ENCODE results near the gene EHD4. TPM values are rescaled to one million over a fixed set of nuclear protein-coding genes. Genes with fewer than 3 reads are reported as not detected.

The EHD4 gene
- total and polyA plus RNA-seq, 9 of the 15 experiments (the other 6 are each of a cell fraction or from before 2014, with no cell fraction given): 0.89 to 10.3 (median 6.4) TPM

DNA sequence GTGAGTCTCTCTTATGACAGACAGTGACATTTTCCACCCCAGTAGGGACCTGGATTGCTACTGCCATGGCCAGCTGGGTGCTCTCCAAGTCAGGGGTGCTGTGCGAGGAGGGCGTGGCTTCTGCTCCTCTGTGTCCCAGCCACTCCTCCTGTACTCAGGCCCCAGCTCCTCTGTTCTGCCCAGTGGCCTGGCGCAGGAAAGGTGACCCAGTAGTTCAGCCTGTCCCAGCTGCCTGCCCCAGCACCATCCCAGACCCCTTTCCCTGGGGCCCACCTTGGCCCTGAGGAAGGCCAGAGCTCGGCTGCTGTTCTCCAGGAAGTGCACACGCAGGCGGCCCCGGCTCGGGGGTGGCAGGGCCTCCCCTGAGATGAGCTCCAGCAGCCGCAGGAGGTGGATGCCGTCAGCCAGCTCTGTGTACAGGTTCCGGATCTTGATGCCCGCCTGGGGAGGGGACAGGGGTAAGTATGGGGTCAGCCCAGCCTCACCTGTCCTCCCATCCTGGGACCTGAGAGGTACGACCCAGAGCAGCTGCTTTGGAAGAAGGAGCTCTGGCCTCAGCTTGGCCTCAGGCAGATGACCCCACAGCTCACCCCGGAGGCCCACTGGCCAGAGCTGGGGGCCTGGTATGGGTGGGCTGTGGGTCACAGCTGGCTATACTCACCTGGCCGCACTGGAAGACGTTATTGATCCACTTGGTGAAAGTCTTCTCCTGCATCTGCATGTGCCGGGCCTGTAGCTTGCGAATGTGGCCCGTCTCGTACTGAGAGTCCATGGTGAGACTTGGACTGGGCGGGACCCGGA lies 79.5 kb downstream of the EHD4 start:
- H3K9me3 ChIP-seq (replicated peaks; ENCODE audit: control insufficient read depth, insufficient read depth, low read depth, low read length): no peaks in the 10 kb centered on the region
- no TSS peak for BruUV-seq (replicated peaks)
- intact Hi-C loops (cut with micrococcal nuclease) (no loop called here), in situ Hi-C loops (cut with MboI) (no loop called here)
- ChIA-PET CTCF (ENCODE audit: low intra/inter-chr PET ratio) (no interaction called here), POLR2A (interaction anchor here (0.5 to 0.8 kb wide), 2 partner anchors 12 to 103 kb away, joined by 3 to 5 read pairs; no protein-coding TSS in a partner anchor)
- FAIRE-seq (no peak), DNase-seq (ENCODE audit: extremely low read depth in 1 of 4, low spot score in 3 of 4) (peak in 1 of 4 experiments; percentile 24), ATAC-seq (peak; percentile 46; the same call in 2 of the 3 replicates)
- no peaks in the 10 kb centered on the region for H3K79me2 ChIP-seq (ENCODE audit: control insufficient read depth, insufficient read depth, low read length)
- peaks cover 3% of the 10 kb centered on the region for H3K9me1 ChIP-seq (ENCODE audit: control insufficient read depth, insufficient read depth, low read length)
- no peak overlapping the region for H3K27ac ChIP-seq (ENCODE audit: extremely low read depth, low read depth, low read length)
- 28% methylated on average over 19 of the region's 22 CpGs for WGBS (ENCODE audit: insufficient coverage, low coverage, missing lambda C conversion rate)
- no peak overlapping the region for H3K4me2 ChIP-seq (ENCODE audit: insufficient read depth, low read length)
- H3K9ac ChIP-seq (ENCODE audit: insufficient read depth in 1 of 2, low read depth in 2 of 2, low read length in 2 of 2): peak overlapping the region in 1 of 2 experiments; percentile 36; a peak in 1 of 4 replicates
- H3K4me3 ChIP-seq: no peak overlapping the region
- H4K20me1 ChIP-seq (replicated peaks; ENCODE audit: control insufficient read depth, insufficient read depth, low read length): peaks cover 9% of the 10 kb centered on the region; the same call in 1 of the 2 replicates
- no peak overlapping the region for H2AFZ ChIP-seq (ENCODE audit: low read depth, low read length)
- H3K36me3 ChIP-seq (ENCODE audit: control insufficient read depth, insufficient read depth, low read length): no peaks in the 10 kb centered on the region
- peaks cover 0 to 28% of the 10 kb centered on the region in 2 experiments; a peak in 3 of 5 replicates for H3K4me1 ChIP-seq (replicated peaks in 1 of 2; ENCODE audit: control insufficient read depth in 2 of 2, insufficient read depth in 2 of 2, low read length in 2 of 2)
- H3K27me3 ChIP-seq (ENCODE audit: control insufficient read depth in 2 of 2, insufficient read depth in 2 of 2, low read length in 2 of 2): peaks cover 13 to 49% of the 10 kb centered on the region in 2 experiments; a peak in 3 of 5 replicates
- TF ChIP-seq, protein P1, sequence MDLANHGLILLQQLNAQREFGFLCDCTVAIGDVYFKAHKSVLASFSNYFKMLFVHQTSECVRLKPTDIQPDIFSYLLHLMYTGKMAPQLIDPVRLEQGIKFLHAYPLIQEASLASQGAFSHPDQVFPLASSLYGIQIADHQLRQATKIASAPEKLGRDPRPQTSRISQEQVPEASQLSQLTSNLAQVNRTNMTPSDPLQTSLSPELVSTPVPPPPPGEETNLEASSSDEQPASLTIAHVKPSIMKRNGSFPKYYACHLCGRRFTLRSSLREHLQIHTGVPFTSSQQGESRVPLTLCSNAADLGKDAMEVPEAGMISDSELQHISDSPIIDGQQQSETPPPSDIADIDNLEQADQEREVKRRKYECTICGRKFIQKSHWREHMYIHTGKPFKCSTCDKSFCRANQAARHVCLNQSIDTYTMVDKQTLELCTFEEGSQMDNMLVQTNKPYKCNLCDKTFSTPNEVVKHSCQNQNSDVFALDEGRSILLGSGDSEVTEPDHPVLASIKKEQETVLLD (IDR thresholded peaks at IDR 0.05): no peak
- TF ChIP-seq ZNF140 (CRISPR knock-in tag; IDR thresholded peaks at IDR 0.05): no peak
- TF ChIP-seq ZNF77 (CRISPR knock-in tag; IDR thresholded peaks at IDR 0.05): no peak
- no peak for TF ChIP-seq FOXA1 (IDR thresholded peaks at IDR 0.05; ENCODE audit: borderline replicate concordance)
- TF ChIP-seq, protein P2, sequence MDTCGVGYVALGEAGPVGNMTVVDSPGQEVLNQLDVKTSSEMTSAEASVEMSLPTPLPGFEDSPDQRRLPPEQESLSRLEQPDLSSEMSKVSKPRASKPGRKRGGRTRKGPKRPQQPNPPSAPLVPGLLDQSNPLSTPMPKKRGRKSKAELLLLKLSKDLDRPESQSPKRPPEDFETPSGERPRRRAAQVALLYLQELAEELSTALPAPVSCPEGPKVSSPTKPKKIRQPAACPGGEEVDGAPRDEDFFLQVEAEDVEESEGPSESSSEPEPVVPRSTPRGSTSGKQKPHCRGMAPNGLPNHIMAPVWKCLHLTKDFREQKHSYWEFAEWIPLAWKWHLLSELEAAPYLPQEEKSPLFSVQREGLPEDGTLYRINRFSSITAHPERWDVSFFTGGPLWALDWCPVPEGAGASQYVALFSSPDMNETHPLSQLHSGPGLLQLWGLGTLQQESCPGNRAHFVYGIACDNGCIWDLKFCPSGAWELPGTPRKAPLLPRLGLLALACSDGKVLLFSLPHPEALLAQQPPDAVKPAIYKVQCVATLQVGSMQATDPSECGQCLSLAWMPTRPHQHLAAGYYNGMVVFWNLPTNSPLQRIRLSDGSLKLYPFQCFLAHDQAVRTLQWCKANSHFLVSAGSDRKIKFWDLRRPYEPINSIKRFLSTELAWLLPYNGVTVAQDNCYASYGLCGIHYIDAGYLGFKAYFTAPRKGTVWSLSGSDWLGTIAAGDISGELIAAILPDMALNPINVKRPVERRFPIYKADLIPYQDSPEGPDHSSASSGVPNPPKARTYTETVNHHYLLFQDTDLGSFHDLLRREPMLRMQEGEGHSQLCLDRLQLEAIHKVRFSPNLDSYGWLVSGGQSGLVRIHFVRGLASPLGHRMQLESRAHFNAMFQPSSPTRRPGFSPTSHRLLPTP (IDR thresholded peaks at IDR 0.05; ENCODE audit: borderline replicate concordance, extremely low read depth, insufficient read length): no peak
- no peak for TF ChIP-seq HDAC1 (IDR thresholded peaks at IDR 0.05)
- TF ChIP-seq, protein P3, sequence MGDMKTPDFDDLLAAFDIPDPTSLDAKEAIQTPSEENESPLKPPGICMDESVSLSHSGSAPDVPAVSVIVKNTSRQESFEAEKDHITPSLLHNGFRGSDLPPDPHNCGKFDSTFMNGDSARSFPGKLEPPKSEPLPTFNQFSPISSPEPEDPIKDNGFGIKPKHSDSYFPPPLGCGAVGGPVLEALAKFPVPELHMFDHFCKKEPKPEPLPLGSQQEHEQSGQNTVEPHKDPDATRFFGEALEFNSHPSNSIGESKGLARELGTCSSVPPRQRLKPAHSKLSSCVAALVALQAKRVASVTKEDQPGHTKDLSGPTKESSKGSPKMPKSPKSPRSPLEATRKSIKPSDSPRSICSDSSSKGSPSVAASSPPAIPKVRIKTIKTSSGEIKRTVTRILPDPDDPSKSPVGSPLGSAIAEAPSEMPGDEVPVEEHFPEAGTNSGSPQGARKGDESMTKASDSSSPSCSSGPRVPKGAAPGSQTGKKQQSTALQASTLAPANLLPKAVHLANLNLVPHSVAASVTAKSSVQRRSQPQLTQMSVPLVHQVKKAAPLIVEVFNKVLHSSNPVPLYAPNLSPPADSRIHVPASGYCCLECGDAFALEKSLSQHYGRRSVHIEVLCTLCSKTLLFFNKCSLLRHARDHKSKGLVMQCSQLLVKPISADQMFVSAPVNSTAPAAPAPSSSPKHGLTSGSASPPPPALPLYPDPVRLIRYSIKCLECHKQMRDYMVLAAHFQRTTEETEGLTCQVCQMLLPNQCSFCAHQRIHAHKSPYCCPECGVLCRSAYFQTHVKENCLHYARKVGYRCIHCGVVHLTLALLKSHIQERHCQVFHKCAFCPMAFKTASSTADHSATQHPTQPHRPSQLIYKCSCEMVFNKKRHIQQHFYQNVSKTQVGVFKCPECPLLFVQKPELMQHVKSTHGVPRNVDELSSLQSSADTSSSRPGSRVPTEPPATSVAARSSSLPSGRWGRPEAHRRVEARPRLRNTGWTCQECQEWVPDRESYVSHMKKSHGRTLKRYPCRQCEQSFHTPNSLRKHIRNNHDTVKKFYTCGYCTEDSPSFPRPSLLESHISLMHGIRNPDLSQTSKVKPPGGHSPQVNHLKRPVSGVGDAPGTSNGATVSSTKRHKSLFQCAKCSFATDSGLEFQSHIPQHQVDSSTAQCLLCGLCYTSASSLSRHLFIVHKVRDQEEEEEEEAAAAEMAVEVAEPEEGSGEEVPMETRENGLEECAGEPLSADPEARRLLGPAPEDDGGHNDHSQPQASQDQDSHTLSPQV (IDR thresholded peaks at IDR 0.05): no peak
- TF ChIP-seq KHSRP (IDR thresholded peaks at IDR 0.05): no peak
- no peak for TF ChIP-seq TOE1 (IDR thresholded peaks at IDR 0.05; ENCODE audit: borderline replicate concordance)
- no peak for TF ChIP-seq TOE1 (CRISPR knock-in tag; IDR thresholded peaks at IDR 0.05; ENCODE audit: borderline replicate concordance, low read depth)
- TF ChIP-seq, protein P4, sequence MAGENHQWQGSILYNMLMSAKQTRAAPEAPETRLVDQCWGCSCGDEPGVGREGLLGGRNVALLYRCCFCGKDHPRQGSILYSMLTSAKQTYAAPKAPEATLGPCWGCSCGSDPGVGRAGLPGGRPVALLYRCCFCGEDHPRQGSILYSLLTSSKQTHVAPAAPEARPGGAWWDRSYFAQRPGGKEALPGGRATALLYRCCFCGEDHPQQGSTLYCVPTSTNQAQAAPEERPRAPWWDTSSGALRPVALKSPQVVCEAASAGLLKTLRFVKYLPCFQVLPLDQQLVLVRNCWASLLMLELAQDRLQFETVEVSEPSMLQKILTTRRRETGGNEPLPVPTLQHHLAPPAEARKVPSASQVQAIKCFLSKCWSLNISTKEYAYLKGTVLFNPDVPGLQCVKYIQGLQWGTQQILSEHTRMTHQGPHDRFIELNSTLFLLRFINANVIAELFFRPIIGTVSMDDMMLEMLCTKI (IDR thresholded peaks at IDR 0.05; ENCODE audit: partially characterized antibody): no peak

All from K562 (cell line).